Endothelial cell of umbilical vein (primary cell): ENCODE measurements around the gene PBXIP1. TPM values are rescaled to one million over a fixed set of nuclear protein-coding genes. Genes with fewer than 3 reads are reported as not detected.

Source experiments
- Bru-seq: library from RNA; stranded (reverse); fragments of 400-500 nt; gene quantifications from one replicate; lab custom pipeline; 2021; lab: Mats Ljungman, UMichigan
- BruChase-seq, 2 experiments: library from RNA; stranded (reverse); fragments of 400-500 nt; gene quantifications; one replicate each; lab custom pipeline; 2021; lab: Mats Ljungman, UMichigan
- BruUV-seq: library from RNA; stranded (reverse); fragments of 400-500 nt; replicated peaks from 2 replicates; lab custom pipeline; 2021; lab: Mats Ljungman, UMichigan
- CTCF ChIA-PET: fragments of 300-600, 350-600 bp; sonication (Branson Sonifier 250); formaldehyde crosslinking; loops from one replicate; lab custom pipeline; 2021; ENCODE audit warnings: antibody characterized with exemption, inconsistent platforms; lab: Charles Lee
- POLR2A ChIA-PET: fragments of 300-600, 350-600 bp; sonication (Branson Sonifier 250); formaldehyde crosslinking; loops from one replicate; lab custom pipeline; 2021; ENCODE audit warnings: antibody characterized with exemption, inconsistent platforms; lab: Charles Lee
- DNase-seq: peaks from one replicate; pipeline ENCODE4 v3.0.0-alpha.2; 2011; ENCODE audit warnings: low read depth, low spot score
- FAIRE-seq: peaks from 2 replicates; lab custom pipeline; 2011; peaks lifted over from hg19 to GRCh38; lab: Jason Lieb, UNC
- H2AFZ ChIP-seq: 2 replicates; pipeline ENCODE4 v1.6.0; 2012; ENCODE audit warnings: low read depth, low read length, control low read depth, inconsistent platforms
- H3K27ac ChIP-seq: 2 replicates; pipeline ENCODE4 v1.5.1; 2011; ENCODE audit warnings: low read depth, mild to moderate bottlenecking, control low read depth, low read length, moderate library complexity; ENCODE audit not compliant: insufficient read depth
- H3K27me3 ChIP-seq, 2 experiments: 2 replicates each; pipeline versions ENCODE4 v1.6.0 to v1.6.1; 2011; ENCODE audit warnings: low read length in 2 of 2, mixed read lengths in 1 of 2; ENCODE audit not compliant: control insufficient read depth in 2 of 2, insufficient read depth in 2 of 2
- H3K36me3 ChIP-seq, 2 experiments: 2 replicates in 1 of 2; 3 replicates in 1 of 2; pipeline ENCODE4 v1.5.1; 2011; ENCODE audit warnings: low read length in 2 of 2, mild to moderate bottlenecking in 1 of 2, moderate library complexity in 1 of 2; ENCODE audit not compliant: control insufficient read depth in 2 of 2, insufficient read depth in 2 of 2; ENCODE audit errors: extremely low read depth in 1 of 2
- H3K4me1 ChIP-seq: 3 replicates; pipeline ENCODE4 v1.5.1; 2011; ENCODE audit warnings: mild to moderate bottlenecking, low read length; ENCODE audit not compliant: control insufficient read depth, insufficient read depth; ENCODE audit errors: extremely low read depth
- H3K4me2 ChIP-seq: 2 replicates; pipeline ENCODE4 v1.6.1; 2011; ENCODE audit warnings: low read length, control low read depth, mixed read lengths; ENCODE audit not compliant: insufficient read depth
- H3K4me3 ChIP-seq, 3 experiments: fragments of 200-600 bp in 1 of 3; sonication (generic), shearing (Covaris generic) in 1 of 3; replicated peaks in 1 of 3; 2 replicates each; pipeline ENCODE4 v1.5.1; 2011 to 2016; ENCODE audit warnings: control low read depth in 3 of 3, low read length in 3 of 3, mild to moderate bottlenecking in 2 of 3, inconsistent platforms in 1 of 3, low read depth in 1 of 3, moderate library complexity in 1 of 3; ENCODE audit not compliant: insufficient read depth in 1 of 3
- H3K79me2 ChIP-seq: 2 replicates; pipeline ENCODE4 v1.6.0; 2012; ENCODE audit warnings: low read length, inconsistent platforms; ENCODE audit not compliant: control insufficient read depth, insufficient read depth
- H3K9ac ChIP-seq: replicated peaks from 2 replicates; pipeline ENCODE3; 2011; ENCODE audit warnings: low read length, control low read depth; ENCODE audit not compliant: insufficient read depth; ENCODE audit errors: extremely low read depth
- H3K9me1 ChIP-seq: replicated peaks from 3 replicates; pipeline ENCODE4 v1.6.0; 2011; ENCODE audit warnings: mild to moderate bottlenecking, low read length; ENCODE audit not compliant: control insufficient read depth, insufficient read depth; ENCODE audit errors: extremely low read depth
- H3K9me3 ChIP-seq: replicated peaks from 2 replicates; pipeline ENCODE4 v1.5.1; 2012; ENCODE audit warnings: low read length, inconsistent platforms; ENCODE audit not compliant: control insufficient read depth, insufficient read depth
- H4K20me1 ChIP-seq: replicated peaks from 2 replicates; pipeline ENCODE3; 2011; ENCODE audit warnings: mild to moderate bottlenecking, low read length; ENCODE audit not compliant: control insufficient read depth, insufficient read depth; ENCODE audit errors: extremely low read depth
- CTCF ChIP-seq, 2 donors: IDR thresholded peaks; 1 replicate in 1 of 2; 2 replicates in 1 of 2; pipeline ENCODE4 v1.5.1; 2011; ENCODE audit warnings: low read length in 2 of 2, mild to moderate bottlenecking in 2 of 2, moderate library complexity in 2 of 2, control low read depth in 1 of 2, inconsistent platforms in 1 of 2, low read depth in 1 of 2; ENCODE audit not compliant: insufficient read depth in 1 of 2; ENCODE audit errors: extremely low read depth in 1 of 2
- GATA2 ChIP-seq: IDR thresholded peaks from 2 replicates; pipeline ENCODE4 v1.7.0; 2011; ENCODE audit warnings: low read depth, mild to moderate bottlenecking, moderate library complexity, mixed read lengths, low read length; ENCODE audit not compliant: insufficient read length, insufficient read depth
- dilution Hi-C: fragments of 300-500 bp; cut with MboI; formaldehyde crosslinking; loops from one replicate; pipeline ENCODE4 v1.15.0; 2019; ENCODE audit warnings: low sequenced_read_pairs; ENCODE audit not compliant: extremely low pct_ligation_motif_present
- intact Hi-C: fragments of 100-400 bp; cut with micrococcal nuclease; formaldehyde crosslinking; loops from one replicate; pipeline ENCODE4 v1.10.0; 2022
- long read RNA-seq: library from polyadenylated mRNA; stranded (forward); transcript quantifications from one replicate; pipeline ENCODE4 v2.0.0, GENCODE V29; 2021
- polyA minus RNA-seq, 3 experiments: library from RNA; depleted of rRNA, polyadenylated mRNA; stranded (reverse); fragments of >200 nt; gene quantifications; 1 replicate in 1 of 3; 2 replicates in 2 of 3; pipeline ENCODE4 v1.2.3, GENCODE V29; 2011
- polyA plus RNA-seq, 4 experiments: library from polyadenylated mRNA; depleted of rRNA in 3 of 4; stranded (reverse) in 3 of 4; unstranded in 1 of 4; fragments of >200 nt; gene quantifications; 2 replicates each; pipeline versions ENCODE4 v1.2.1 to v1.2.3, GENCODE V29; 2011 to 2012; ENCODE audit warnings: missing spikeins in 1 of 4
- total RNA-seq: library from RNA; stranded (reverse); gene quantifications from 2 replicates; pipeline ENCODE4 v1.2.3, GENCODE V29; 2021

PBXIP1 gene, protein sequence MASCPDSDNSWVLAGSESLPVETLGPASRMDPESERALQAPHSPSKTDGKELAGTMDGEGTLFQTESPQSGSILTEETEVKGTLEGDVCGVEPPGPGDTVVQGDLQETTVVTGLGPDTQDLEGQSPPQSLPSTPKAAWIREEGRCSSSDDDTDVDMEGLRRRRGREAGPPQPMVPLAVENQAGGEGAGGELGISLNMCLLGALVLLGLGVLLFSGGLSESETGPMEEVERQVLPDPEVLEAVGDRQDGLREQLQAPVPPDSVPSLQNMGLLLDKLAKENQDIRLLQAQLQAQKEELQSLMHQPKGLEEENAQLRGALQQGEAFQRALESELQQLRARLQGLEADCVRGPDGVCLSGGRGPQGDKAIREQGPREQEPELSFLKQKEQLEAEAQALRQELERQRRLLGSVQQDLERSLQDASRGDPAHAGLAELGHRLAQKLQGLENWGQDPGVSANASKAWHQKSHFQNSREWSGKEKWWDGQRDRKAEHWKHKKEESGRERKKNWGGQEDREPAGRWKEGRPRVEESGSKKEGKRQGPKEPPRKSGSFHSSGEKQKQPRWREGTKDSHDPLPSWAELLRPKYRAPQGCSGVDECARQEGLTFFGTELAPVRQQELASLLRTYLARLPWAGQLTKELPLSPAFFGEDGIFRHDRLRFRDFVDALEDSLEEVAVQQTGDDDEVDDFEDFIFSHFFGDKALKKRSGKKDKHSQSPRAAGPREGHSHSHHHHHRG
- total RNA-seq (49.0 and 49.4 TPM in 2 replicates), polyA plus RNA-seq (45.0 and 54.7 TPM in 2 replicates), polyA minus RNA-seq (60.7 and 62.5 TPM in 2 replicates), Bru-seq, nascent RNA (percentile 52 among the genes with signal in this experiment), BruChase-seq, experiment 1, labeled RNA remaining after a 6-hour chase (percentile 85 among the genes with signal in this experiment), BruChase-seq, experiment 2, labeled RNA remaining after a 2-hour chase (percentile 71 among the genes with signal in this experiment)
- 50.0 and 61.1 TPM in 2 replicates for polyA plus RNA-seq (2011; cell fraction: cytosol; rRNA removed)
- 76.7 and 77.1 TPM in 2 replicates for polyA plus RNA-seq (2011; cell fraction: nucleus; rRNA removed)
- 45.2 and 46.0 TPM in 2 replicates for polyA plus RNA-seq (2012)
- 8.9 TPM for polyA minus RNA-seq (2011; cell fraction: cytosol; rRNA and poly(A)+ RNA removed)
- polyA minus RNA-seq (2011; cell fraction: nucleus; rRNA and poly(A)+ RNA removed): 20.8 and 23.4 TPM in 2 replicates
- long read RNA-seq, transcript PBXIP1-202 (11 exons, 3,212 nt): major isoform, 31 of 66 reads
- long read RNA-seq, partial matches to known transcripts: 23 of 66 reads
- long read RNA-seq, other reads (novel, unspliced or antisense): 11 of 66 reads

GRCh38 chr1:154955718-154956543, at the start of gene PBXIP1:
Gene PBXIP1, minus strand, starts transcription at chr1:154956099. Its CDS starts 2,378 bp downstream, at chr1:154953721.
- Histone ChIP-seq H3K4me2 (peak within 1 kb of the TSS; percentile 83), H2AFZ (peak within 1 kb of the TSS; percentile 80), H3K4me1 (peaks cover 26% of the 10 kb centered on the region), H3K4me3 (peak within 1 kb of the TSS; percentile 19 to 76 (median 57)), H4K20me1 (no peaks in the 10 kb centered on the region), H3K79me2 (peaks cover 6% of the 10 kb centered on the region), H3K9me3 (no peaks in the 10 kb centered on the region), H3K27me3 (no peaks in the 10 kb centered on the region), H3K9ac (peak within 1 kb of the TSS; percentile 92), H3K36me3 (peaks cover 0 to 14% of the 10 kb centered on the region in 2 experiments), H3K27ac (peak within 1 kb of the TSS; percentile 69), H3K9me1 (no peaks in the 10 kb centered on the region)
- no TSS peak for BruUV-seq
- ChIA-PET POLR2A (interaction anchor here (0.5 to 1.4 kb wide), 6 partner anchors 9 to 43 kb away, joined by 3 to 5 read pairs (median 4); partner anchors contain the start of gene PMVK), CTCF (interaction anchor here (0.8 to 2.6 kb wide), 20 partner anchors 14 to 396 kb away, joined by 3 to 37 read pairs (median 6); partner anchors contain the start of genes ADAM15, FLAD1, LENEP and PMVK)
- DNase-seq (peak; percentile 98), FAIRE-seq (peak; percentile 98)
- intact Hi-C loops: loop anchor here (1.0 to 2.0 kb wide), 5 partner anchors 17 to 397 kb away; partner anchors contain the start of genes PMVK and ZBTB7B
- dilution Hi-C loops: no loop called here
- no peak for TF ChIP-seq GATA2
- peak; percentile 12 to 33 for TF ChIP-seq CTCF (IDR thresholded peaks at IDR 0.05; ENCODE audit: extremely low read depth in 1 of 2, insufficient read depth in 1 of 2, low read depth in 1 of 2, low read length in 2 of 2)
